C4-2B (cell line): ENCODE results near the gene ZBTB22.

Experiments used
- H3K27ac ChIP-seq: fragments of 450-650 bp; 2 replicates; pipeline ENCODE4 v1.5.1; 2017
- ZFX ChIP-seq: fragments of 450-650 bp; IDR thresholded peaks from 2 replicates; pipeline ENCODE4 v1.6.1; 2017
- TF ChIP-seq, protein P1 (sequence below): fragments of 450-650 bp; conservative IDR thresholded peaks from 2 replicates; pipeline ENCODE4 v1.5.1; 2017; ENCODE audit warnings: mild to moderate bottlenecking

The ZBTB22 gene

DNA sequence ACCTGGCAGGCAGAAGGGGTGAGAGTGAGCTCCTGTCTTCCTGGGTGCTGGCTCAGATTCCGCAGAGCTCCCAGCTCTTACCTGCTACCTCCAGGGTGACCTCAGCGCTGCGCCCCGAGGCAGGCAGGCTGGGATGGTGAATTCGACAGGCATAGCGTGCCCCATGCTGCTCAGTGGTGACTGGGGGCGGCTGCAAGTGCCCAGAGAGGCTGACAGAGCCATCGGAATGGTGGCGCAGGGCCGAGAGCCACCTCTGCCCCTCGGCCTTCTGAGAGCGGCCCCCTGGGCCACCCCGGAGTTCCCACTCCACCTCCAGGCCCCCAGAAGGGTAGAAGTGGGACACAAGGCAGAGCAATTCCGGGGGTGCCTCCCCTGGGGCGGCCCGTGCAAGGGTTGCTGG is 13.3 kb downstream of the ZBTB22 start:
- no peak for TF ChIP-seq ZFX
- TF ChIP-seq, protein P1, sequence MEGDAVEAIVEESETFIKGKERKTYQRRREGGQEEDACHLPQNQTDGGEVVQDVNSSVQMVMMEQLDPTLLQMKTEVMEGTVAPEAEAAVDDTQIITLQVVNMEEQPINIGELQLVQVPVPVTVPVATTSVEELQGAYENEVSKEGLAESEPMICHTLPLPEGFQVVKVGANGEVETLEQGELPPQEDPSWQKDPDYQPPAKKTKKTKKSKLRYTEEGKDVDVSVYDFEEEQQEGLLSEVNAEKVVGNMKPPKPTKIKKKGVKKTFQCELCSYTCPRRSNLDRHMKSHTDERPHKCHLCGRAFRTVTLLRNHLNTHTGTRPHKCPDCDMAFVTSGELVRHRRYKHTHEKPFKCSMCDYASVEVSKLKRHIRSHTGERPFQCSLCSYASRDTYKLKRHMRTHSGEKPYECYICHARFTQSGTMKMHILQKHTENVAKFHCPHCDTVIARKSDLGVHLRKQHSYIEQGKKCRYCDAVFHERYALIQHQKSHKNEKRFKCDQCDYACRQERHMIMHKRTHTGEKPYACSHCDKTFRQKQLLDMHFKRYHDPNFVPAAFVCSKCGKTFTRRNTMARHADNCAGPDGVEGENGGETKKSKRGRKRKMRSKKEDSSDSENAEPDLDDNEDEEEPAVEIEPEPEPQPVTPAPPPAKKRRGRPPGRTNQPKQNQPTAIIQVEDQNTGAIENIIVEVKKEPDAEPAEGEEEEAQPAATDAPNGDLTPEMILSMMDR, result no peak
- H3K27ac ChIP-seq, result no peak overlapping the region

DNA sequence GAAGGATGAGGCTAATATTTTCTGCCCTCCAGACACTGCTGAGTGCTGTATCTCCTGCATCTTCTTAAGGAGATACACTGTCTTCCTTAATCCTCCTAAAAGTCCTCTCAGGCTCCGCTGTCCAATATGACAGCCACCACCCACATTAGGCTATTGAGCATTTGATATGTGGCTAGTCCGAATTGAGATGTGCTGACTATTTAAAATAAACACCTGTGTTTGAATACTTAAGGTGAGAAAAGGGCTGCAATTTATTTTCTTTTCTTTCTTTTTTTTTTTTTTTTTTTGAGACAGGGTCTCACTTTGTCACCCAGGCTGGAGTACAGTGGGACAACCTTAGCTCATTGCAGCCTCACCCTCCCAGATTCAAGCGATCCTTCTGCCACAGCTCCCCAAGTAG is 15.7 kb downstream of the ZBTB22 start:
- no peak overlapping the region for H3K27ac ChIP-seq
- TF ChIP-seq, protein P1, result no peak
- TF ChIP-seq ZFX, result no peak

DNA sequence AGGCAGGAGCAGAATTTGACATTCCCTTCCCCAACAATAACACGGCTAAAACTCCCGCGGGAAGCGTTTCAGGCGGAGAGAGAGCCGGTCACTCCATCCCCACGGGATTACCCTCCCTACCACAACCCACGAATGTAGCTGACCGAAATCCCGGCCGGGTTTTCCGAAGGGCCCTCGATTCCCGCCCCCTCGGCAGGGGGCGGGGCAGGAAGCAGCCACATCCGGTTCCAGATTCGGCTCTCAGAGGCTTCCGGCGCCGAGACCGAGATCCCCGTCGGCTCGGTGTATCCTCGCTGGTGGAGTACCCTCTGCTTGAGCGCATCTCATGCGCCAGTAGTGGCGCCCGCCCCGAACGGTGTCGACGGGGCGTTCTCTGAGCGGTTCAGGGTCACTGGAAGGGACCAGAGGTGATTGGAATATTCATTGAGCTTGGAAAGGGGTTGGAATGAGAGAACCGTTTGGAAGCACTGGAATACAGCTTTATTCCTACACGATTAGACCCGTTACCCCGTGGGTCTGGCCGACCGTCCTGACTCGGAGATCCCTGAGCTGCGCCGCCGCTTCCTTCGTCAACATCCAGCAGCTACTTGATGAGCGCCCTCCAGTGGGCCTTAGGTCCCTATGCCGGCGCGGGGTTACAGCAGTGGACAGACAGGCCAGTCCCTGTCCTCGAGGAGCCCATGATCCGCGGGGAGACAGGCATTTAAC is 18.2 kb downstream of the ZBTB22 start:
- H3K27ac ChIP-seq, result peak overlapping the region; percentile 87
- TF ChIP-seq, protein P1, result peak; percentile 90
- TF ChIP-seq ZFX, result no peak

GRCh38 chr6:33298773-33299236 is 18.7 kb downstream of the ZBTB22 start, which contains the start of gene RGL2:
RGL2 (minus strand) TSS chr6:33298942; CDS start chr6:33298610, 332 bp downstream.
- TF ChIP-seq ZFX, result no peak
- TF ChIP-seq, protein P1, result no peak
- peak within 1 kb of the TSS; percentile 87 for H3K27ac ChIP-seq

DNA sequence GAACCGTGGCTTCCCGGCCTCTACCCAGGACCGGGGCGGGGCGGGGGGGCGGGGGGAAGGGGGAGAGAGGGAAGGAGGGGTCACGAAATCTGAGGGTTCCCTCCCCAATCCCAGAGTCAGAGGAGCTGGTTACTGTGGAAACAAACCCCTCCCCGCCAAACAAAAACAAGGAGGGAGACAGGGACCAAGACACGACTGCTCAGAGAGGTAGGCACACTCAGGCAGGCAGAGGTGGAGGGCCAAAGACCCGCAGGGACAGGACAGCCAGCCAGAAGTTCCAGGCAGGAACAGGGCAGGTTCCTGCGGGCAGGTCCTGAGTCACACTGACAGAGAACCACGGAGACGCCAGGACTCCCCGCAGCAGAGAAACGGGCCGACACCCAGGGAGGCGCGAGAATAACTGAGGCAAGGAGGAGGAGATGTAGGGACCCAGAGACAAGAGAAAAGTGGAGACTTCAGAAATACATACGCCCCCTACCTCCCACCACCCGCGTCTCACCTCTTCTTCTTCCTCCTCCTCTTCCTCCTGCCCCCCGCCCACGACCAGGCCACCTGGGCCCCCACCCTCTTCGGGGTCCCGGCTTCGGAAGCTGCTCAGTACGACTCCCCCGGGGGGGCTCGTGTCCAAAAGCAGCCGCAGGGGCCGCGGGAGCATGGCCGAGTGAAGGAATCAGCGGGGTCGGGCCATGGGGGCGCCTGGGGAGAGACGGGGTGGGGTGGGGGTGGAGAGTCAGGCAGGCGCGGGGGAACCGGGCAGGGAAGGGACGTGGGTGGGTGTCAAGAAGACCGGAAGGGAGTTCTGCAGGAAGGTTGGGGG is 19.4 kb downstream of the ZBTB22 start:
- peak overlapping the region; percentile 87 for H3K27ac ChIP-seq
- TF ChIP-seq, protein P1, result no peak
- no peak; the same call in 1 of the 2 replicates for TF ChIP-seq ZFX

- peak; percentile 44; the same call in 1 of the 2 replicates for TF ChIP-seq ZFX
- TF ChIP-seq, protein P1, result no peak
- peak overlapping the region; percentile 87 for H3K27ac ChIP-seq
Observed at GRCh38 chr6:33297406-33297955, 20.1 kb downstream of the ZBTB22 start.
